ENCODE results near the gene TERF2IP.

TERF2IP gene

GRCh38 chr16:75616521-75617010, 31.0 kb upstream of the TERF2IP start (continued):
- TF ChIP-seq ZNF473 (tag by site-specific recombination; IDR thresholded peaks at IDR 0.05) (no peak), ZNF529 (tag by site-specific recombination; IDR thresholded peaks at IDR 0.05; ENCODE audit: insufficient replicate concordance) (no peak), IKZF3 (tag by site-specific recombination; IDR thresholded peaks at IDR 0.05) (no peak), ZNF629 (tag by site-specific recombination; IDR thresholded peaks at IDR 0.05) (no peak), ZSCAN18 (tag by site-specific recombination; IDR thresholded peaks at IDR 0.05) (no peak), PRDM2 (tag by site-specific recombination; IDR thresholded peaks at IDR 0.05; ENCODE audit: borderline replicate concordance) (no peak), ZNF23 (tag by site-specific recombination; IDR thresholded peaks at IDR 0.05; ENCODE audit: borderline replicate concordance) (no peak), ZNF362 (tag by site-specific recombination; IDR thresholded peaks at IDR 0.05) (no peak), ZNF510 (tag by site-specific recombination; IDR thresholded peaks at IDR 0.05; ENCODE audit: insufficient replicate concordance) (no peak), CTCF (tag by site-specific recombination; IDR thresholded peaks at IDR 0.05) (no peak), ZNF266 (tag by site-specific recombination; IDR thresholded peaks at IDR 0.05; ENCODE audit: low read depth) (no peak)

GRCh38 chr16:75617121-75617520, 30.5 kb upstream of the TERF2IP start:
- Histone ChIP-seq H3K4me1 (ENCODE audit: control insufficient read depth, insufficient read depth, low read length) (peaks cover 3% of the 10 kb centered on the region; the same call in 1 of the 2 replicates), H3K4me3 (ENCODE audit: low read depth, low read length) (no peak overlapping the region), H3K36me3 (ENCODE audit: control insufficient read depth in 2 of 2, insufficient read depth in 1 of 2, low read length in 2 of 2) (peaks cover 34 to 85% of the 10 kb centered on the region in 2 experiments), H3K9me3 (ENCODE audit: control insufficient read depth, insufficient read depth, low read depth, low read length) (no peaks in the 10 kb centered on the region), H3K27ac (ENCODE audit: extremely low read depth, low read depth, low read length) (no peak overlapping the region)
- POLR2A ChIA-PET: no interaction called here
- CTCF ChIA-PET: interaction anchor here (1.0 kb wide), 1 partner anchor 152 kb away, joined by 3 read pairs; no protein-coding TSS in a partner anchor
- TF ChIP-seq ZNF747 (tag by site-specific recombination; IDR thresholded peaks at IDR 0.05) (no peak), ZNF23 (tag by site-specific recombination; IDR thresholded peaks at IDR 0.05; ENCODE audit: borderline replicate concordance) (no peak), ZNF555 (tag by site-specific recombination; conservative IDR thresholded peaks at IDR 0.05) (no peak), ZNF350 (tag by site-specific recombination; IDR thresholded peaks at IDR 0.05) (no peak), ZNF585B (tag by site-specific recombination; IDR thresholded peaks at IDR 0.05) (no peak), KLF8 (tag by site-specific recombination; IDR thresholded peaks at IDR 0.05) (no peak), ZNF157 (tag by site-specific recombination; IDR thresholded peaks at IDR 0.05) (no peak), REPIN1 (tag by site-specific recombination; IDR thresholded peaks at IDR 0.05; ENCODE audit: low read depth) (no peak), HOXD13 (CRISPR knock-in tag; IDR thresholded peaks at IDR 0.05; ENCODE audit: borderline replicate concordance) (no peak), YY1 (tag by site-specific recombination; IDR thresholded peaks at IDR 0.05) (no peak), ZNF76 (tag by site-specific recombination; IDR thresholded peaks at IDR 0.05; ENCODE audit: borderline replicate concordance, low read depth) (no peak), ZNF362 (tag by site-specific recombination; IDR thresholded peaks at IDR 0.05) (no peak)

Measured in HEK293 (cell line).